ENCODE data around the gene GTF3C1. TPM values are rescaled to one million over a fixed set of nuclear protein-coding genes. Genes with fewer than 3 reads are reported as not detected.

The GTF3C1 gene
- total and polyA plus RNA-seq, 2 of the 13 experiments (the other 11 are each of a cell fraction or from before 2014, with no cell fraction given), result 29.2 to 72.7 TPM

DNA sequence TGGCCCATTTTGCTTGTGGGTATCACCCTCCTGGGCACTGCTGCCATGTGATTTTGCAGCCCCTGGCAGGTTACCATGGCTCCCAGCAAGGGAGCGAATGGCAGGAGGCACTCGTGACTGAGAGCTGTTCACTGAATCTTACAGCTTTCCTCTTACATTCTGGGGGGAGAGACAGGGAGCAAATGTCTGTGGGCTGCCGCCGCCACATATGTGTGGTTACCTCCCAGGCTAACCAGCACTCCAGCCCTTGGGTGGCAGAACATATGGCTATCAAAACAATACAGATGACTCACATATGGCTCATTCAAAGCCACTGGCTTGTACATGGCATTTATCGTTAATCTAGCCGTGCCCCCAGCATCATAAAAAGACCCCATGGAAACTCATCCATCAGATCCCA lies 19.8 kb downstream of the GTF3C1 start (continued):
- TF ChIP-seq, protein P1, sequence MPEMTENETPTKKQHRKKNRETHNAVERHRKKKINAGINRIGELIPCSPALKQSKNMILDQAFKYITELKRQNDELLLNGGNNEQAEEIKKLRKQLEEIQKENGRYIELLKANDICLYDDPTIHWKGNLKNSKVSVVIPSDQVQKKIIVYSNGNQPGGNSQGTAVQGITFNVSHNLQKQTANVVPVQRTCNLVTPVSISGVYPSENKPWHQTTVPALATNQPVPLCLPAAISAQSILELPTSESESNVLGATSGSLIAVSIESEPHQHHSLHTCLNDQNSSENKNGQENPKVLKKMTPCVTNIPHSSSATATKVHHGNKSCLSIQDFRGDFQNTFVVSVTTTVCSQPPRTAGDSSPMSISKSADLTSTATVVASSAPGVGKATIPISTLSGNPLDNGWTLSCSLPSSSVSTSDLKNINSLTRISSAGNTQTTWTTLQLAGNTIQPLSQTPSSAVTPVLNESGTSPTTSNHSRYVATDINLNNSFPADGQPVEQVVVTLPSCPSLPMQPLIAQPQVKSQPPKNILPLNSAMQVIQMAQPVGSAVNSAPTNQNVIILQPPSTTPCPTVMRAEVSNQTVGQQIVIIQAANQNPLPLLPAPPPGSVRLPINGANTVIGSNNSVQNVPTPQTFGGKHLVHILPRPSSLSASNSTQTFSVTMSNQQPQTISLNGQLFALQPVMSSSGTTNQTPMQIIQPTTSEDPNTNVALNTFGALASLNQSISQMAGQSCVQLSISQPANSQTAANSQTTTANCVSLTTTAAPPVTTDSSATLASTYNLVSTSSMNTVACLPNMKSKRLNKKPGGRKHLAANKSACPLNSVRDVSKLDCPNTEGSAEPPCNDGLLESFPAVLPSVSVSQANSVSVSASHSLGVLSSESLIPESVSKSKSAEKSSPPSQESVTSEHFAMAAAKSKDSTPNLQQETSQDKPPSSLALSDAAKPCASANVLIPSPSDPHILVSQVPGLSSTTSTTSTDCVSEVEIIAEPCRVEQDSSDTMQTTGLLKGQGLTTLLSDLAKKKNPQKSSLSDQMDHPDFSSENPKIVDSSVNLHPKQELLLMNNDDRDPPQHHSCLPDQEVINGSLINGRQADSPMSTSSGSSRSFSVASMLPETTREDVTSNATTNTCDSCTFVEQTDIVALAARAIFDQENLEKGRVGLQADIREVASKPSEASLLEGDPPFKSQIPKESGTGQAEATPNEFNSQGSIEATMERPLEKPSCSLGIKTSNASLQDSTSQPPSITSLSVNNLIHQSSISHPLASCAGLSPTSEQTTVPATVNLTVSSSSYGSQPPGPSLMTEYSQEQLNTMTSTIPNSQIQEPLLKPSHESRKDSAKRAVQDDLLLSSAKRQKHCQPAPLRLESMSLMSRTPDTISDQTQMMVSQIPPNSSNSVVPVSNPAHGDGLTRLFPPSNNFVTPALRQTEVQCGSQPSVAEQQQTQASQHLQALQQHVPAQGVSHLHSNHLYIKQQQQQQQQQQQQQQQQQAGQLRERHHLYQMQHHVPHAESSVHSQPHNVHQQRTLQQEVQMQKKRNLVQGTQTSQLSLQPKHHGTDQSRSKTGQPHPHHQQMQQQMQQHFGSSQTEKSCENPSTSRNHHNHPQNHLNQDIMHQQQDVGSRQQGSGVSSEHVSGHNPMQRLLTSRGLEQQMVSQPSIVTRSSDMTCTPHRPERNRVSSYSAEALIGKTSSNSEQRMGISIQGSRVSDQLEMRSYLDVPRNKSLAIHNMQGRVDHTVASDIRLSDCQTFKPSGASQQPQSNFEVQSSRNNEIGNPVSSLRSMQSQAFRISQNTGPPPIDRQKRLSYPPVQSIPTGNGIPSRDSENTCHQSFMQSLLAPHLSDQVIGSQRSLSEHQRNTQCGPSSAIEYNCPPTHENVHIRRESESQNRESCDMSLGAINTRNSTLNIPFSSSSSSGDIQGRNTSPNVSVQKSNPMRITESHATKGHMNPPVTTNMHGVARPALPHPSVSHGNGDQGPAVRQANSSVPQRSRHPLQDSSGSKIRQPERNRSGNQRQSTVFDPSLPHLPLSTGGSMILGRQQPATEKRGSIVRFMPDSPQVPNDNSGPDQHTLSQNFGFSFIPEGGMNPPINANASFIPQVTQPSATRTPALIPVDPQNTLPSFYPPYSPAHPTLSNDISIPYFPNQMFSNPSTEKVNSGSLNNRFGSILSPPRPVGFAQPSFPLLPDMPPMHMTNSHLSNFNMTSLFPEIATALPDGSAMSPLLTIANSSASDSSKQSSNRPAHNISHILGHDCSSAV (CRISPR knock-in tag; IDR thresholded peaks at IDR 0.05; ENCODE audit: borderline replicate concordance), result no peak
- TF ChIP-seq TEAD3 (CRISPR knock-in tag; optimal IDR thresholded peaks at IDR 0.05; ENCODE audit: borderline replicate concordance), result no peak
- no peak for TF ChIP-seq SRY (CRISPR knock-in tag; IDR thresholded peaks at IDR 0.05)
- no peak for TF ChIP-seq DPF2 (CRISPR knock-in tag; IDR thresholded peaks at IDR 0.05; ENCODE audit: borderline replicate concordance, low read depth)
- TF ChIP-seq, protein P2, sequence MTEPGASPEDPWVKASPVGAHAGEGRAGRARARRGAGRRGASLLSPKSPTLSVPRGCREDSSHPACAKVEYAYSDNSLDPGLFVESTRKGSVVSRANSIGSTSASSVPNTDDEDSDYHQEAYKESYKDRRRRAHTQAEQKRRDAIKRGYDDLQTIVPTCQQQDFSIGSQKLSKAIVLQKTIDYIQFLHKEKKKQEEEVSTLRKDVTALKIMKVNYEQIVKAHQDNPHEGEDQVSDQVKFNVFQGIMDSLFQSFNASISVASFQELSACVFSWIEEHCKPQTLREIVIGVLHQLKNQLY (CRISPR knock-in tag; IDR thresholded peaks at IDR 0.05), result no peak
- no peak for TF ChIP-seq ZNF703 (CRISPR knock-in tag; IDR thresholded peaks at IDR 0.05; ENCODE audit: borderline replicate concordance)
- no peak for TF ChIP-seq YEATS2 (CRISPR knock-in tag; IDR thresholded peaks at IDR 0.05; ENCODE audit: borderline replicate concordance)

All from HepG2 (cell line).